SK-N-SH treated with all-trans-retinoic acid at 6 μM for 48 hours (cell line): ENCODE measurements around the gene FOXJ3.

Experiments used
- ATAC-seq: fragments of 200-7000 bp; cut with Tn5 transposase; 3 replicates; pipeline ENCODE4 v1.9.1; 2020; ENCODE audit warnings: mild to moderate bottlenecking, moderate library complexity
- ARNTL ChIP-seq: fragments of 450-650 bp; formaldehyde crosslinking; IDR thresholded peaks from 2 replicates; pipeline ENCODE4 v1.5.0; 2020; ENCODE audit warnings: low read depth, mild to moderate bottlenecking, moderate library complexity, borderline replicate concordance
- BACH2 ChIP-seq: fragments of 250-450 bp; sonication (Bioruptor Pico); IDR thresholded peaks from 2 replicates; pipeline ENCODE4 v1.9.0; 2021; ENCODE audit warnings: mild to moderate bottlenecking, borderline replicate concordance
- CSDC2 ChIP-seq: fragments of 250-450 bp; sonication (Bioruptor Pico); IDR thresholded peaks from 2 replicates; pipeline ENCODE4 v1.5.0; 2020; ENCODE audit warnings: mild to moderate bottlenecking, moderate library complexity
- ESRRG ChIP-seq: fragments of 250-450 bp; sonication (Bioruptor Pico); IDR thresholded peaks from 2 replicates; pipeline ENCODE4 v1.6.1; 2021; ENCODE audit warnings: mild to moderate bottlenecking
- GLIS3 ChIP-seq: fragments of 250-450 bp; sonication (Bioruptor Pico); IDR thresholded peaks from 2 replicates; pipeline ENCODE4 v1.5.0; 2020; ENCODE audit warnings: mild to moderate bottlenecking, moderate library complexity
- ISL1 ChIP-seq: fragments of 250-450 bp; sonication (Bioruptor Pico); IDR thresholded peaks from 2 replicates; pipeline ENCODE4 v2.1.2; 2022; ENCODE audit warnings: mild to moderate bottlenecking, moderate library complexity
- OSR1 ChIP-seq: fragments of 250-450 bp; sonication (Bioruptor Pico); IDR thresholded peaks from 2 replicates; pipeline ENCODE4 v1.8.0; 2022; ENCODE audit warnings: moderate library complexity, mild to moderate bottlenecking, inconsistent platforms
- PPARA ChIP-seq: fragments of 250-450 bp; sonication (Bioruptor Pico); IDR thresholded peaks from 2 replicates; pipeline ENCODE4 v1.5.0; 2020; ENCODE audit warnings: mild to moderate bottlenecking, borderline replicate concordance
- RARB ChIP-seq: fragments of 250-450 bp; sonication (Bioruptor Pico); IDR thresholded peaks from 2 replicates; pipeline ENCODE4 v1.8.0; 2021; ENCODE audit warnings: mild to moderate bottlenecking, moderate library complexity
- SNAI2 ChIP-seq: fragments of 250-450 bp; sonication (Bioruptor Pico); IDR thresholded peaks from 2 replicates; pipeline ENCODE4 v1.5.0; 2020; ENCODE audit warnings: mild to moderate bottlenecking, moderate library complexity
- TCF4 ChIP-seq: fragments of 250-450 bp; sonication (Bioruptor Pico); IDR thresholded peaks from 2 replicates; pipeline ENCODE4 v1.8.0; 2021; ENCODE audit warnings: mild to moderate bottlenecking, moderate library complexity, borderline replicate concordance
- TOX ChIP-seq: fragments of 250-450 bp; sonication (Bioruptor Pico); IDR thresholded peaks from 2 replicates; pipeline ENCODE4 v1.8.0; 2021; ENCODE audit warnings: mild to moderate bottlenecking, moderate library complexity, borderline replicate concordance
- ZC3H10 ChIP-seq: fragments of 250-450 bp; sonication (Bioruptor Pico); IDR thresholded peaks from 2 replicates; pipeline ENCODE4 v1.5.1; 2021; ENCODE audit warnings: mild to moderate bottlenecking, moderate library complexity
- ZFP3 ChIP-seq: fragments of 250-450 bp; sonication (Bioruptor Pico); IDR thresholded peaks from 2 replicates; pipeline ENCODE4 v1.5.0; 2020; ENCODE audit warnings: mild to moderate bottlenecking, moderate library complexity
- ZFP30 ChIP-seq: fragments of 450-650 bp; formaldehyde crosslinking; IDR thresholded peaks from 2 replicates; pipeline ENCODE4 v1.5.0; 2022; ENCODE audit warnings: mild to moderate bottlenecking, moderate library complexity
- ZNF565 ChIP-seq: fragments of 450-650 bp; formaldehyde crosslinking; conservative IDR thresholded peaks from 2 replicates; pipeline ENCODE4 v1.5.0; 2020; ENCODE audit warnings: low read depth, mild to moderate bottlenecking, moderate library complexity
- ZNF70 ChIP-seq: fragments of 450-650 bp; formaldehyde crosslinking; IDR thresholded peaks from 2 replicates; pipeline ENCODE4 v1.5.0; 2020; ENCODE audit warnings: mild to moderate bottlenecking, moderate library complexity
- ZNF8 ChIP-seq: fragments of 450-650 bp; formaldehyde crosslinking; IDR thresholded peaks from 2 replicates; pipeline ENCODE4 v1.5.0; 2020; ENCODE audit warnings: mild to moderate bottlenecking, moderate library complexity
- TF ChIP-seq, protein P1 (sequence below): fragments of 250-450 bp; sonication (Bioruptor Pico); IDR thresholded peaks from 2 replicates; pipeline ENCODE4 v1.8.0; 2020; ENCODE audit warnings: mild to moderate bottlenecking, moderate library complexity, borderline replicate concordance
- TF ChIP-seq, protein P2 (sequence below): fragments of 250-450 bp; sonication (Bioruptor Pico); IDR thresholded peaks from 2 replicates; pipeline ENCODE4 v1.5.1; 2021; ENCODE audit warnings: mild to moderate bottlenecking, moderate library complexity
- TF ChIP-seq, protein P3 (sequence below): fragments of 250-450 bp; sonication (Bioruptor Pico); IDR thresholded peaks from 2 replicates; pipeline ENCODE4 v1.5.1; 2020; ENCODE audit warnings: low read depth, mild to moderate bottlenecking, moderate library complexity
- TF ChIP-seq, protein P4 (sequence below): fragments of 250-450 bp; sonication (Bioruptor Pico); IDR thresholded peaks from 2 replicates; pipeline ENCODE4 v1.8.0; 2021; ENCODE audit warnings: low read depth, mild to moderate bottlenecking, moderate library complexity, borderline replicate concordance
- TF ChIP-seq, protein P5 (sequence below): fragments of 250-450 bp; sonication (Bioruptor Pico); IDR thresholded peaks from 2 replicates; pipeline ENCODE4 v1.5.0; 2020; ENCODE audit warnings: mild to moderate bottlenecking, moderate library complexity

The FOXJ3 gene

DNA sequence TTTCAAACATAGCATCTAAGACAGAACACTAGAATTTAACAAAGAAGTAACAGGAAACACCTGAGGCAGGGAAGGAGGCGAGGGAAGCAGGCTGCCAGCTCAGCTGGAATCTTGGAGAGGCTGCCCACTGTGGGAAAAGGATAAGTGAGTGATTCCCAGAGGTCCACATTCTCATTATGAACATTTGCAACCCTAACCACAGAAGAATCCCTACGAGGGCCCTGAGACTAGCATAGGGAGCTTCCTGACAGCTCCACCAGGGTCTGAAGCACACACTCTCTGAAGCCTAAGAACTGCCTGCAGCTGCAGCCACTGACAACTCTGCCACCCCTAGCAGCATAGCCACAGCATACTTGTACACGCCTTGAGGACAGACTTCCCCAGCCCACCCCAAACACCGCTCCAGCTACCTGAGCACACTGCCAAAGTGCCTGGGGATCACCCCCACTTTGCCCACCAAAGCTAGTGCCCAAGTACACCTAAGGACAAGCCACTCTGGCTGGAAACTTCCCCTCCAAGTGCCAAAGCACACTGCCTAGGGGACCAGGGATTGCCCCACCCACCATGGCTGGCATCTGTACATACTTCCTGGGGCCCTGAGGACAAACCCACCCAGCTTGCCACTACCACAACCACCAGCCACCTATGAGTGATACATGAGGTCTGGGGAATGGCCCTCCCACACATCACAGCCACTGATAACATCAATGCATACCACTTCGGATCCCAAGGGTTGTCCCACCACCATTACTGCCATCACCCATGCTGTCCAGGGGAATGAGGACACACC lies 93.9 kb downstream of the FOXJ3 start (continued):
- TF ChIP-seq, protein P1, sequence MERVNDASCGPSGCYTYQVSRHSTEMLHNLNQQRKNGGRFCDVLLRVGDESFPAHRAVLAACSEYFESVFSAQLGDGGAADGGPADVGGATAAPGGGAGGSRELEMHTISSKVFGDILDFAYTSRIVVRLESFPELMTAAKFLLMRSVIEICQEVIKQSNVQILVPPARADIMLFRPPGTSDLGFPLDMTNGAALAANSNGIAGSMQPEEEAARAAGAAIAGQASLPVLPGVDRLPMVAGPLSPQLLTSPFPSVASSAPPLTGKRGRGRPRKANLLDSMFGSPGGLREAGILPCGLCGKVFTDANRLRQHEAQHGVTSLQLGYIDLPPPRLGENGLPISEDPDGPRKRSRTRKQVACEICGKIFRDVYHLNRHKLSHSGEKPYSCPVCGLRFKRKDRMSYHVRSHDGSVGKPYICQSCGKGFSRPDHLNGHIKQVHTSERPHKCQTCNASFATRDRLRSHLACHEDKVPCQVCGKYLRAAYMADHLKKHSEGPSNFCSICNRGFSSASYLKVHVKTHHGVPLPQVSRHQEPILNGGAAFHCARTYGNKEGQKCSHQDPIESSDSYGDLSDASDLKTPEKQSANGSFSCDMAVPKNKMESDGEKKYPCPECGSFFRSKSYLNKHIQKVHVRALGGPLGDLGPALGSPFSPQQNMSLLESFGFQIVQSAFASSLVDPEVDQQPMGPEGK = no peak
- TF ChIP-seq ARNTL (CRISPR knock-in tag) (no peak), TCF4 (CRISPR knock-in tag) (no peak), TOX (CRISPR knock-in tag) (no peak), ZNF8 (CRISPR knock-in tag) (no peak), ISL1 (no peak), ZFP3 (CRISPR knock-in tag) (no peak), ZNF565 (no peak), ZC3H10 (no peak), SNAI2 (no peak), GLIS3 (CRISPR knock-in tag) (no peak)
- TF ChIP-seq, protein P2, sequence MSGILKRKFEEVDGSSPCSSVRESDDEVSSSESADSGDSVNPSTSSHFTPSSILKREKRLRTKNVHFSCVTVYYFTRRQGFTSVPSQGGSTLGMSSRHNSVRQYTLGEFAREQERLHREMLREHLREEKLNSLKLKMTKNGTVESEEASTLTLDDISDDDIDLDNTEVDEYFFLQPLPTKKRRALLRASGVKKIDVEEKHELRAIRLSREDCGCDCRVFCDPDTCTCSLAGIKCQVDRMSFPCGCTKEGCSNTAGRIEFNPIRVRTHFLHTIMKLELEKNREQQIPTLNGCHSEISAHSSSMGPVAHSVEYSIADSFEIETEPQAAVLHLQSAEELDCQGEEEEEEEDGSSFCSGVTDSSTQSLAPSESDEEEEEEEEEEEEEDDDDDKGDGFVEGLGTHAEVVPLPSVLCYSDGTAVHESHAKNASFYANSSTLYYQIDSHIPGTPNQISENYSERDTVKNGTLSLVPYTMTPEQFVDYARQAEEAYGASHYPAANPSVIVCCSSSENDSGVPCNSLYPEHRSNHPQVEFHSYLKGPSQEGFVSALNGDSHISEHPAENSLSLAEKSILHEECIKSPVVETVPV (CRISPR knock-in tag) = no peak
- TF ChIP-seq, protein P3, sequence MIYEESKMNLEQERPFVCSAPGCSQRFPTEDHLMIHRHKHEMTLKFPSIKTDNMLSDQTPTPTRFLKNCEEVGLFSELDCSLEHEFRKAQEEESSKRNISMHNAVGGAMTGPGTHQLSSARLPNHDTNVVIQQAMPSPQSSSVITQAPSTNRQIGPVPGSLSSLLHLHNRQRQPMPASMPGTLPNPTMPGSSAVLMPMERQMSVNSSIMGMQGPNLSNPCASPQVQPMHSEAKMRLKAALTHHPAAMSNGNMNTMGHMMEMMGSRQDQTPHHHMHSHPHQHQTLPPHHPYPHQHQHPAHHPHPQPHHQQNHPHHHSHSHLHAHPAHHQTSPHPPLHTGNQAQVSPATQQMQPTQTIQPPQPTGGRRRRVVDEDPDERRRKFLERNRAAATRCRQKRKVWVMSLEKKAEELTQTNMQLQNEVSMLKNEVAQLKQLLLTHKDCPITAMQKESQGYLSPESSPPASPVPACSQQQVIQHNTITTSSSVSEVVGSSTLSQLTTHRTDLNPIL (CRISPR knock-in tag) = no peak

DNA sequence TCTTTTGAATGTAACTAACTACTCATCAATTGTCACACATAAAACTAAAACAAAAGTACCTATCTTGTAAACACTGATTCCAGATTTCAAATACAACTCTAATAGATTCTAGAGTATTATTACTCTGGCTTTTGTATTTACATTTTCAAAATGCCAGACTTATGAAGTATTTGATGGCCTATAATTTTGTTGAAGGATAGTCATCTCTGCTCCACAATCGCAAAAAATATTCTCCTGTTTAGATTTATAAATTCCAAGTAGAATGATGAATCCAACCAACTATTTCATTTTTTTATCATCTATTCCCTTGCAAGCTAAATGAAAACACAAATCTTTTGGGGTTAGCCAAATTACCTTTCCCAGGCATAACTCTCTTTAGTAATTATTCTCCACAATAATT lies 95.5 kb downstream of the FOXJ3 start:
- TF ChIP-seq ARNTL (CRISPR knock-in tag) (no peak), ZNF70 (CRISPR knock-in tag) (no peak), ZFP3 (CRISPR knock-in tag) (no peak)
- TF ChIP-seq, protein P4, sequence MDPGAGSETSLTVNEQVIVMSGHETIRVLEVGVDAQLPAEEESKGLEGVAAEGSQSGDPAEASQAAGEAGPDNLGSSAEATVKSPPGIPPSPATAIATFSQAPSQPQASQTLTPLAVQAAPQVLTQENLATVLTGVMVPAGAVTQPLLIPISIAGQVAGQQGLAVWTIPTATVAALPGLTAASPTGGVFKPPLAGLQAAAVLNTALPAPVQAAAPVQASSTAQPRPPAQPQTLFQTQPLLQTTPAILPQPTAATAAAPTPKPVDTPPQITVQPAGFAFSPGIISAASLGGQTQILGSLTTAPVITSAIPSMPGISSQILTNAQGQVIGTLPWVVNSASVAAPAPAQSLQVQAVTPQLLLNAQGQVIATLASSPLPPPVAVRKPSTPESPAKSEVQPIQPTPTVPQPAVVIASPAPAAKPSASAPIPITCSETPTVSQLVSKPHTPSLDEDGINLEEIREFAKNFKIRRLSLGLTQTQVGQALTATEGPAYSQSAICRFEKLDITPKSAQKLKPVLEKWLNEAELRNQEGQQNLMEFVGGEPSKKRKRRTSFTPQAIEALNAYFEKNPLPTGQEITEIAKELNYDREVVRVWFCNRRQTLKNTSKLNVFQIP (CRISPR knock-in tag) = no peak
- ATAC-seq = no peak

DNA sequence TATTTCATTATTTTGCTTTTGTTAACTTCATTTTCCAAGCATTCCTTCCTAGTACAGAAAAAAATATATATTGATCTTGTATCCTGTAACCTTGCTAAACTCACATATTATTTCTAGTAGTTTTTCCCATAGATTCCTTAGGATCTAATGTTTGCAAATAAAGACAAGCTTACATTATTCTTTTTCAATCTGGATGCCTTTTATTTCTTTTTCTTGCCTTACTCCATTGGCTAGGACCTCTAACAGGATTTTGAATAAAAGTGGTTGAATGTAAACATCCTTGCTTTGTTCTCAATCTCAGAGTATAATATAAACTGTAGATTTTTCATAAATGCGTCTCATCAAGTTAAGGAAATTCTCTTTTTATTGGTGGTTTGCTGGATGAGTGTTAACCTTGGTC lies 96.0 kb downstream of the FOXJ3 start:
- TF ChIP-seq ZNF70 (CRISPR knock-in tag) (no peak), ISL1 (no peak), ZNF565 (no peak), ZFP30 (CRISPR knock-in tag) (no peak), BACH2 (CRISPR knock-in tag) (no peak), ESRRG (CRISPR knock-in tag) (no peak), RARB (CRISPR knock-in tag) (no peak)
- TF ChIP-seq, protein P1 = no peak
- no peak for ATAC-seq

DNA sequence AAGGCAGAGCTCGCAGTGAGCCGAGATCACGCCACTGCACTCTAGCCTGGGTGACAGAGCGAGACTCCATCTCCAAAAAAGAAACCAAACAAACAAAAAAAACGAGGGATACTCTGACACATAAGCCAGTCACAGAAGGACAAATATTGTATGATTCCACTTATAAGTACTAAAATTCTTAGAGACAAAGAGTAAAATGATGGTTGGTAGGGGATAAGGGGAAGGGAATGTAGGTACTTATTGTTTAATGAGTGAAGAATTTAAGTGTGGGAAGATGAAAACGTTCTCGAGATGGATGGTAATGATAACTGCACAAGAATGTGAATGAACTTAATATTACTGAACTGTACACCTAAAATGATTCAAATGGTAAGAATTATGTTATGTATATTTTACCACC lies 103.8 kb downstream of the FOXJ3 start:
- TF ChIP-seq ZFP30 (CRISPR knock-in tag) = no peak

DNA sequence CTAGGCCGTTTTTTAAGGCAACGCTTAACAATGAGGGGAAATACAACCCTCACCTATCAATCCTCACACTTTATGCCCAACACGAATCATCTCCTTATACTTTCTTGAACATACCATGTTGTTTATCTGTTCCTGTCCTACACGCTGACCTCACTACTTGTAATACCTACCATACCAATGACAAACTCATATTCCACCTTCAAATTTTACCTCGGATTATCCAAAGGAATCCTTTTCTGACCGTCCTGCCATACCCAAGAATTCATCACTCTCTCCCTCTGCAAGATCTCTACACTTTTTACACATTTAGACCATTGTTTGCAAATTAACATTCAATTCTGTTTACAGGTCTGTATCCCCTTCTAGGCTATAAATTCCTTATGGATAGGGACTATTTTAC lies 106.1 kb downstream of the FOXJ3 start:
- ATAC-seq = no peak
- TF ChIP-seq ZC3H10 = no peak
- no peak for TF ChIP-seq ARNTL (CRISPR knock-in tag)
- TF ChIP-seq GLIS3 (CRISPR knock-in tag) = no peak
- no peak for TF ChIP-seq ISL1
- TF ChIP-seq CSDC2 = no peak
- no peak for TF ChIP-seq OSR1
- no peak for TF ChIP-seq TCF4 (CRISPR knock-in tag)
- no peak for TF ChIP-seq BACH2 (CRISPR knock-in tag)
- TF ChIP-seq, protein P5, sequence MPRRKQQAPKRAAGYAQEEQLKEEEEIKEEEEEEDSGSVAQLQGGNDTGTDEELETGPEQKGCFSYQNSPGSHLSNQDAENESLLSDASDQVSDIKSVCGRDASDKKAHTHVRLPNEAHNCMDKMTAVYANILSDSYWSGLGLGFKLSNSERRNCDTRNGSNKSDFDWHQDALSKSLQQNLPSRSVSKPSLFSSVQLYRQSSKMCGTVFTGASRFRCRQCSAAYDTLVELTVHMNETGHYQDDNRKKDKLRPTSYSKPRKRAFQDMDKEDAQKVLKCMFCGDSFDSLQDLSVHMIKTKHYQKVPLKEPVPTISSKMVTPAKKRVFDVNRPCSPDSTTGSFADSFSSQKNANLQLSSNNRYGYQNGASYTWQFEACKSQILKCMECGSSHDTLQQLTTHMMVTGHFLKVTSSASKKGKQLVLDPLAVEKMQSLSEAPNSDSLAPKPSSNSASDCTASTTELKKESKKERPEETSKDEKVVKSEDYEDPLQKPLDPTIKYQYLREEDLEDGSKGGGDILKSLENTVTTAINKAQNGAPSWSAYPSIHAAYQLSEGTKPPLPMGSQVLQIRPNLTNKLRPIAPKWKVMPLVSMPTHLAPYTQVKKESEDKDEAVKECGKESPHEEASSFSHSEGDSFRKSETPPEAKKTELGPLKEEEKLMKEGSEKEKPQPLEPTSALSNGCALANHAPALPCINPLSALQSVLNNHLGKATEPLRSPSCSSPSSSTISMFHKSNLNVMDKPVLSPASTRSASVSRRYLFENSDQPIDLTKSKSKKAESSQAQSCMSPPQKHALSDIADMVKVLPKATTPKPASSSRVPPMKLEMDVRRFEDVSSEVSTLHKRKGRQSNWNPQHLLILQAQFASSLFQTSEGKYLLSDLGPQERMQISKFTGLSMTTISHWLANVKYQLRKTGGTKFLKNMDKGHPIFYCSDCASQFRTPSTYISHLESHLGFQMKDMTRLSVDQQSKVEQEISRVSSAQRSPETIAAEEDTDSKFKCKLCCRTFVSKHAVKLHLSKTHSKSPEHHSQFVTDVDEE (CRISPR knock-in tag) = no peak
- no peak for TF ChIP-seq PPARA (CRISPR knock-in tag)
- no peak for TF ChIP-seq ZNF565
- no peak for TF ChIP-seq RARB (CRISPR knock-in tag)

More for the DNA sequence above, 103.8 kb downstream of the FOXJ3 start:
- ATAC-seq = no peak
